ENCODE results near the gene FAM9B.

Gene FAM9B

DNA sequence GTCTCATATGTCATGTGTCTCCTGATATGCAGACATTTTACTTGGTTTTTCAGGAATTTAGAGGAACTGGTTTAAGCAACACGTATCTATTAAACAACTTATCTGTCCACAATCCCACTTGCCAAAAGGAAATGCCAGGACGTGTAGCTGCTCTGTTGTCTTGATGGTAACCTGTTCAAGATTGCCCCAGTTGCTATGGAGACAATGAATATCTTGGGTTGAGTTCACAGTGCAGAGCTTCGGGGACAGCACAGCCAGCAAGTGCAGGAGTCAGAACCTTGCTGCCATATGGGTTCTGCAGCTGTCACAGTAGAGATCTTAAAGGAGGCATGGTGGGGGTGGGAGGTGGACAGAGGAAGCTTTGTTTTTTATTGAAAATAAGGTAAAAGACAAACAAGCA is 28.7 kb upstream of the FAM9B start:
- ChIA-PET CTCF (no interaction called here), POLR2A (no interaction called here)
- H3K27me3 ChIP-seq (replicated peaks in 2 of 5; ENCODE audit: control insufficient read depth in 4 of 5, insufficient read depth in 5 of 5, low read length in 4 of 5), result peaks cover 0 to 7% (median 0%) of the 10 kb centered on the region in 5 experiments
- no peaks in the 10 kb centered on the region for H3K9me3 ChIP-seq (ENCODE audit: control extremely low read depth in 1 of 5, control insufficient read depth in 4 of 5, insufficient read depth in 2 of 5, low read depth in 1 of 5, low read length in 4 of 5)
- H3K36me3 ChIP-seq (ENCODE audit: control insufficient read depth in 4 of 4, insufficient read depth in 4 of 4, low read length in 3 of 4), result no peaks in the 10 kb centered on the region
- no peak overlapping the region for H3K4me3 ChIP-seq (ENCODE audit: control insufficient read depth in 1 of 7, extremely low read depth in 1 of 7, insufficient read depth in 4 of 7, low read depth in 2 of 7, low read length in 6 of 7)
- no peak overlapping the region for H3K27ac ChIP-seq (ENCODE audit: insufficient read depth in 1 of 2, low read depth in 1 of 2, low read length in 2 of 2, poor library complexity in 1 of 2, severe bottlenecking in 2 of 2)
- no peaks in the 10 kb centered on the region for H3K4me1 ChIP-seq (ENCODE audit: control extremely low read depth in 1 of 4, control insufficient read depth in 4 of 4, insufficient read depth in 4 of 4, low read length in 3 of 4)
- DNase-seq, result no peak
- 75% methylated on average over 1 of the region's 3 CpGs for WGBS (ENCODE audit: insufficient coverage)

DNA sequence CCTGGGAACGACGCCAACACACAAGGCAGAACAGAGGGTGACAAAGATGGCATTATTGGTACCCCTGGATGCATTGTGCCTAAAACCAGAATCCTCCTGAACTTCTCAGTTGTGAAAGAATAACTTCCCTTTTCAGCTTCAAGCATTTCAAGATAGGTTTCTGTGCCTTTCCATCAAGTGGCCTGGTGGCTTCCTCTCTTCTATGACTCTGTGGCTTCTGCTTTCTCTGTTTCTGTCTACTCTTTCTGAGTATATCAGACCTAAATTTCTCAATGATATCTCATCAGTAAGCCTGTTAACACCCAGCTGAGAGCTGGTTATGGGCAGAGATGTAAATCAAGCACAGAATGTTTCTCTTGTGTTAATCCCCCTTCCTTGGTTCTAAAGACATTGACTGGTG is 21.4 kb upstream of the FAM9B start:
- peak in 2 of 3 donors; percentile 9 to 64 for DNase-seq
- Histone ChIP-seq H3K36me3 (ENCODE audit: control insufficient read depth in 4 of 4, insufficient read depth in 4 of 4, low read length in 3 of 4) (no peaks in the 10 kb centered on the region), H3K4me3 (ENCODE audit: control insufficient read depth in 1 of 7, extremely low read depth in 1 of 7, insufficient read depth in 4 of 7, low read depth in 2 of 7, low read length in 6 of 7) (no peak overlapping the region), H3K9me3 (ENCODE audit: control extremely low read depth in 1 of 5, control insufficient read depth in 4 of 5, insufficient read depth in 2 of 5, low read depth in 1 of 5, low read length in 4 of 5) (no peaks in the 10 kb centered on the region), H3K27ac (ENCODE audit: insufficient read depth in 1 of 2, low read depth in 1 of 2, low read length in 2 of 2, poor library complexity in 1 of 2, severe bottlenecking in 2 of 2) (no peak overlapping the region), H3K4me1 (ENCODE audit: control extremely low read depth in 1 of 4, control insufficient read depth in 4 of 4, insufficient read depth in 4 of 4, low read length in 3 of 4) (peaks cover 0 to 5% (median 0%) of the 10 kb centered on the region in 4 experiments), H3K27me3 (replicated peaks in 2 of 5; ENCODE audit: control insufficient read depth in 4 of 5, insufficient read depth in 5 of 5, low read length in 4 of 5) (peaks cover 0 to 3% (median 0%) of the 10 kb centered on the region in 5 experiments)
- POLR2A ChIA-PET, result no interaction called here
- CTCF ChIA-PET, result no interaction called here
- 52% methylated on average over 2 of the region's 2 CpGs for WGBS (ENCODE audit: insufficient coverage)

DNA sequence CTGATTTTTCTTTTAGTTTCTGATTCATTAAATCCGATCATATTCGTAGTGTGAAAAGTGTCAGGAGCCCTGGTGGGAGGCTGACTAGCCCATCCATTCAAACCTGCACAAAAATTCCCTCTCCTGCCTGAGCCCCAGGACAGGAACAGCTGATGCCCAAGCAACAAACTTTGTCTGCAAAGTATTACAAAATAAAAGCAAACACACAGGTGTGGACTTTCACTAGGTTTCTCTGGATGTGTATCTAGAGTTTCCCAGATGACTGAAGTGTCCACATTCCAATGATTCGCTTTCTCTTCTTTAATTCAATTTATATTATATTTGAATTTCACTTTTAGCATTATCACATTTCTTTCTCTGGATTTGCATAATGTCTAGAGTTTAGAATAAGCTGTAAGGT is 18.2 kb upstream of the FAM9B start:
- no peak overlapping the region for H3K4me3 ChIP-seq (ENCODE audit: control insufficient read depth in 1 of 7, extremely low read depth in 1 of 7, insufficient read depth in 4 of 7, low read depth in 2 of 7, low read length in 6 of 7)
- no peaks in the 10 kb centered on the region for H3K36me3 ChIP-seq (ENCODE audit: control insufficient read depth in 4 of 4, insufficient read depth in 4 of 4, low read length in 3 of 4)
- peaks cover 0 to 5% (median 0%) of the 10 kb centered on the region in 4 experiments for H3K4me1 ChIP-seq (ENCODE audit: control extremely low read depth in 1 of 4, control insufficient read depth in 4 of 4, insufficient read depth in 4 of 4, low read length in 3 of 4)
- H3K27ac ChIP-seq (ENCODE audit: insufficient read depth in 1 of 2, low read depth in 1 of 2, low read length in 2 of 2, poor library complexity in 1 of 2, severe bottlenecking in 2 of 2), result no peak overlapping the region
- CTCF ChIA-PET, result no interaction called here
- H3K9me3 ChIP-seq (ENCODE audit: control extremely low read depth in 1 of 5, control insufficient read depth in 4 of 5, insufficient read depth in 2 of 5, low read depth in 1 of 5, low read length in 4 of 5), result no peaks in the 10 kb centered on the region
- 100% methylated on average over 2 of the region's 3 CpGs for WGBS (ENCODE audit: insufficient coverage)
- no peaks in the 10 kb centered on the region for H3K27me3 ChIP-seq (replicated peaks in 2 of 5; ENCODE audit: control insufficient read depth in 4 of 5, insufficient read depth in 5 of 5, low read length in 4 of 5)
- no peak for DNase-seq
- POLR2A ChIA-PET, result no interaction called here

DNA sequence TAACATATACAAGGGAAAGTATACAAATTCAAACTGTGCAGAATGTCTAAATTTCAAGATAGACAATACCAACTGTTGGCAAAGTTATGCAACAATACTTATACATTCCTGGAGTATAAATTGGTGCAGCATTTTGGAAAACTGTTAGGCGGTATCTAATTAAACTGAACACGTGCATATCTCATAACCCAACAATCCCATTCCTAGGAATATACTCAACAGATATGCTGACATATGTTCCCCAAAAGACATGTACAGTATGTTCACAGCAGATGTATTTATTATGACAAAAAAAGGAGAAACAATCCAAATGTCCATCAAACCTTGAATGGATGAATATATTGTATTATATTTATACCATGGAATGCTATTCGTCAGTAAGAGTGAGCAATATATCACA is 16.4 kb upstream of the FAM9B start:
- Histone ChIP-seq H3K27ac (ENCODE audit: insufficient read depth in 1 of 2, low read depth in 1 of 2, low read length in 2 of 2, poor library complexity in 1 of 2, severe bottlenecking in 2 of 2) (no peak overlapping the region), H3K9me3 (ENCODE audit: control extremely low read depth in 1 of 5, control insufficient read depth in 4 of 5, insufficient read depth in 2 of 5, low read depth in 1 of 5, low read length in 4 of 5) (no peaks in the 10 kb centered on the region), H3K4me3 (ENCODE audit: control insufficient read depth in 1 of 7, extremely low read depth in 1 of 7, insufficient read depth in 4 of 7, low read depth in 2 of 7, low read length in 6 of 7) (no peak overlapping the region), H3K27me3 (replicated peaks in 2 of 5; ENCODE audit: control insufficient read depth in 4 of 5, insufficient read depth in 5 of 5, low read length in 4 of 5) (no peaks in the 10 kb centered on the region), H3K4me1 (ENCODE audit: control extremely low read depth in 1 of 4, control insufficient read depth in 4 of 4, insufficient read depth in 4 of 4, low read length in 3 of 4) (no peaks in the 10 kb centered on the region), H3K36me3 (ENCODE audit: control insufficient read depth in 4 of 4, insufficient read depth in 4 of 4, low read length in 3 of 4) (no peaks in the 10 kb centered on the region)
- ChIA-PET CTCF (no interaction called here), POLR2A (no interaction called here)
- DNase-seq, result no peak
- WGBS (ENCODE audit: insufficient coverage), result no CpG with 5 or more reads among the region's 3 CpGs

DNA sequence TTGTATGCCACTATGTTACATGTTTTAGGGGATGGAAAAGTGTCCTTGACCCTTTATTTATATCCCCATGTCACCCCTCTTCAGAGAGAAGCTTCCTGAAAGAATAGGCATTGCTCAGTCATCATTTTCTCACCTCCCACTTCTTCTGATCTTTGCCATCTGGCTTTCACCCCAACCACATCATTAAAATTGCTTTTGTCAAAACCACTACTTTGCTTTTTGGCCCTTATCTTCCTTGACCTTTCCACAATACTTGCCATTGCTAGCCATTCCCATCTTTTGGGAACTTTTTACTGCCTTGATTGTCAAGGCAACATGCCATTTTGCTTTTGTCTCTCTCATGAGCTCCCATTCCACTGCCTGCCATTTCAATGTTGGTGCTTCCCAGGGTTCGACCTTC is 14.9 kb upstream of the FAM9B start:
- Histone ChIP-seq H3K4me1 (ENCODE audit: control extremely low read depth in 1 of 4, control insufficient read depth in 4 of 4, insufficient read depth in 4 of 4, low read length in 3 of 4) (no peaks in the 10 kb centered on the region), H3K27me3 (replicated peaks in 2 of 5; ENCODE audit: control insufficient read depth in 4 of 5, insufficient read depth in 5 of 5, low read length in 4 of 5) (no peaks in the 10 kb centered on the region), H3K36me3 (ENCODE audit: control insufficient read depth in 4 of 4, insufficient read depth in 4 of 4, low read length in 3 of 4) (no peaks in the 10 kb centered on the region), H3K9me3 (ENCODE audit: control extremely low read depth in 1 of 5, control insufficient read depth in 4 of 5, insufficient read depth in 2 of 5, low read depth in 1 of 5, low read length in 4 of 5) (no peaks in the 10 kb centered on the region), H3K4me3 (ENCODE audit: control insufficient read depth in 1 of 7, extremely low read depth in 1 of 7, insufficient read depth in 4 of 7, low read depth in 2 of 7, low read length in 6 of 7) (no peak overlapping the region), H3K27ac (ENCODE audit: insufficient read depth in 1 of 2, low read depth in 1 of 2, low read length in 2 of 2, poor library complexity in 1 of 2, severe bottlenecking in 2 of 2) (no peak overlapping the region)
- no peak for DNase-seq
- ChIA-PET CTCF (no interaction called here), POLR2A (interaction anchor here (0.6 kb wide), 1 partner anchor 172 kb away, joined by 3 read pairs; no protein-coding TSS in a partner anchor)
- 92% methylated on average over 1 of the region's 1 CpG for WGBS (ENCODE audit: insufficient coverage)

DNA sequence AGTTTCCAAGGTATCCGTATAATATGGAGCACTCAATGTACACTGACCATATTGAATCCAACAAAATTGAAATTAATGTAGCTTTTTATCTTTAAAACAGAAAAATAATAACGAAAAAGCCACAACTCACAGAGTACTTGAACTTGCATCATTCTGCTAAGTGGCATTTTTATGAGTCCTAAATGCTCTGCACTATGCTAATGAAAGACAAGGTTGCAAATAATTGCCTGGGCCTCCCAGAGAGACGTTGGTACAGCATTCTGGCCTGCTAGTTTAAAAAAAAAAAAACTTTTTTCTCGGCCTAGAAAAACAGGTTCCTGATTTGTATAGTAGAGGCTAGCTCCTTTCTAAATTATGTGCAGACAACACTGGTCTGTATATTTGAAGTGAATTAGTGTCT is 4.3 kb upstream of the FAM9B start:
- Histone ChIP-seq H3K27me3 (replicated peaks in 2 of 5; ENCODE audit: control insufficient read depth in 4 of 5, insufficient read depth in 5 of 5, low read length in 4 of 5) (no peaks in the 10 kb centered on the region), H3K4me1 (ENCODE audit: control extremely low read depth in 1 of 4, control insufficient read depth in 4 of 4, insufficient read depth in 4 of 4, low read length in 3 of 4) (no peaks in the 10 kb centered on the region), H3K27ac (ENCODE audit: insufficient read depth in 1 of 2, low read depth in 1 of 2, low read length in 2 of 2, poor library complexity in 1 of 2, severe bottlenecking in 2 of 2) (no peak overlapping the region), H3K9me3 (ENCODE audit: control extremely low read depth in 1 of 5, control insufficient read depth in 4 of 5, insufficient read depth in 2 of 5, low read depth in 1 of 5, low read length in 4 of 5) (peaks cover 0 to 3% (median 0%) of the 10 kb centered on the region in 5 experiments), H3K4me3 (ENCODE audit: control insufficient read depth in 1 of 7, extremely low read depth in 1 of 7, insufficient read depth in 4 of 7, low read depth in 2 of 7, low read length in 6 of 7) (no peak overlapping the region), H3K36me3 (ENCODE audit: control insufficient read depth in 4 of 4, insufficient read depth in 4 of 4, low read length in 3 of 4) (no peaks in the 10 kb centered on the region)
- CTCF ChIA-PET, result no interaction called here
- POLR2A ChIA-PET, result interaction anchor here (0.7 kb wide), 1 partner anchor 87 kb away, joined by 4 read pairs; no protein-coding TSS in a partner anchor
- 100% methylated on average over 3 of the region's 4 CpGs for WGBS (ENCODE audit: insufficient coverage)
- DNase-seq, result no peak

DNA sequence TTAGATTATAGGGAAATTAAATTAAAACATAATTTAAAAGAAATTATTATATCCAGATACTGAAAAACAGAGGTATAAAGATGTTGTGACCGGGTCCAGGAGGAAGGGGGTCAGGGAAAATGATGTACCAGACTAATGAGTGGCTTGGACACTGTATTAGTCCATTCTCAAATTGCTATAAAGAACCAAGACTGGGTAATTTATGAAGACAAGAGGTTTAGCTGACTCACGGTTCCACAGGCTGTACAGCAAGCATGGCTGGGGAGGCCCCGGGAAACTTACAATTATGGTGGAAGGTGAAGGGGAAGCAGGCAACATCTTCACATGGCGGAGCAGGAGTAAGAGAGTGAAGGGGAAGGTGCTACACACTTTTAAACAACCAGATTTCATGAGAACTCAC is 3.4 kb upstream of the FAM9B start:
- DNase-seq, result peak in 2 of 3 donors; percentile 3 to 9
- Histone ChIP-seq H3K36me3 (ENCODE audit: control insufficient read depth in 4 of 4, insufficient read depth in 4 of 4, low read length in 3 of 4) (no peaks in the 10 kb centered on the region), H3K27ac (ENCODE audit: insufficient read depth in 1 of 2, low read depth in 1 of 2, low read length in 2 of 2, poor library complexity in 1 of 2, severe bottlenecking in 2 of 2) (no peak overlapping the region), H3K27me3 (replicated peaks in 2 of 5; ENCODE audit: control insufficient read depth in 4 of 5, insufficient read depth in 5 of 5, low read length in 4 of 5) (no peaks in the 10 kb centered on the region), H3K4me1 (ENCODE audit: control extremely low read depth in 1 of 4, control insufficient read depth in 4 of 4, insufficient read depth in 4 of 4, low read length in 3 of 4) (no peaks in the 10 kb centered on the region), H3K4me3 (ENCODE audit: control insufficient read depth in 1 of 7, extremely low read depth in 1 of 7, insufficient read depth in 4 of 7, low read depth in 2 of 7, low read length in 6 of 7) (no peak overlapping the region), H3K9me3 (ENCODE audit: control extremely low read depth in 1 of 5, control insufficient read depth in 4 of 5, insufficient read depth in 2 of 5, low read depth in 1 of 5, low read length in 4 of 5) (peaks cover 0 to 3% (median 0%) of the 10 kb centered on the region in 5 experiments)
- 20% methylated on average over 1 of the region's 4 CpGs for WGBS (ENCODE audit: insufficient coverage)
- ChIA-PET POLR2A (no interaction called here), CTCF (no interaction called here)

Measured in common myeloid progenitor, CD34-positive (primary cell).